ENCODE data around the gene ARHGAP15. TPM values are rescaled to one million over a fixed set of nuclear protein-coding genes. Genes with fewer than 3 reads are reported as not detected.

ARHGAP15 gene
- total RNA-seq, 2 experiments from 2014 or later, result 71.3 to 72.8 TPM

- no peaks in the 10 kb centered on the region for H3K27me3 Mint-ChIP-seq
- peak overlapping the region; percentile 65 for H3K27ac Mint-ChIP-seq
- intact Hi-C loops (cut with micrococcal nuclease), result no loop called here
- no peak for TF ChIP-seq CTCF (IDR thresholded peaks at IDR 0.05)
- POLR2A ChIA-PET, result no interaction called here
- no peaks in the 10 kb centered on the region for H3K9me3 Mint-ChIP-seq
- peaks cover 30% of the 10 kb centered on the region for H3K36me3 Mint-ChIP-seq (ENCODE audit: low read depth)
- DNase-seq (no peak), ATAC-seq (no peak)
- CTCF ChIA-PET, result interaction anchor here (0.7 to 10.6 kb wide), 10 partner anchors 13 to 307 kb away, joined by 3 to 169 read pairs (median 6); no protein-coding TSS in a partner anchor
- no peak overlapping the region for H3K4me3 Mint-ChIP-seq
- peaks cover 79% of the 10 kb centered on the region for H3K4me1 Mint-ChIP-seq (ENCODE audit: low read depth)
Observed at GRCh38 chr2:143157001-143157400, 27.8 kb downstream of the ARHGAP15 start.

- CTCF ChIA-PET, result interaction anchor here (0.7 to 10.6 kb wide), 9 partner anchors 13 to 307 kb away, joined by 3 to 169 read pairs (median 6); no protein-coding TSS in a partner anchor
- H3K4me3 Mint-ChIP-seq, result no peak overlapping the region
- POLR2A ChIA-PET, result no interaction called here
- H3K36me3 Mint-ChIP-seq (ENCODE audit: low read depth), result peaks cover 27% of the 10 kb centered on the region
- peak overlapping the region; percentile 65 for H3K27ac Mint-ChIP-seq
- ATAC-seq, result no peak
- intact Hi-C loops (cut with micrococcal nuclease), result no loop called here
- DNase-seq, result no peak
- peaks cover 78% of the 10 kb centered on the region for H3K4me1 Mint-ChIP-seq (ENCODE audit: low read depth)
- H3K9me3 Mint-ChIP-seq, result no peaks in the 10 kb centered on the region
- TF ChIP-seq CTCF (IDR thresholded peaks at IDR 0.05), result no peak
- no peaks in the 10 kb centered on the region for H3K27me3 Mint-ChIP-seq
Observed at GRCh38 chr2:143157418-143157817, 28.2 kb downstream of the ARHGAP15 start.

GRCh38 chr2:143158098-143158497 is 28.9 kb downstream of the ARHGAP15 start:
- Mint-ChIP-seq H3K4me3 (peak overlapping the region; percentile 2), H3K4me1 (ENCODE audit: low read depth) (peaks cover 75% of the 10 kb centered on the region), H3K36me3 (ENCODE audit: low read depth) (peaks cover 30% of the 10 kb centered on the region), H3K27ac (peak overlapping the region; percentile 75), H3K9me3 (no peaks in the 10 kb centered on the region), H3K27me3 (no peaks in the 10 kb centered on the region)
- POLR2A ChIA-PET, result no interaction called here
- CTCF ChIA-PET, result interaction anchor here (1.4 to 10.6 kb wide), 6 partner anchors 14 to 101 kb away, joined by 3 to 169 read pairs (median 12); no protein-coding TSS in a partner anchor
- ATAC-seq (no peak), DNase-seq (no peak)
- TF ChIP-seq CTCF (IDR thresholded peaks at IDR 0.05), result no peak
- intact Hi-C loops (cut with micrococcal nuclease), result no loop called here

GRCh38 chr2:143158551-143159485 is 29.6 kb downstream of the ARHGAP15 start:
- DNase-seq, result no peak
- peaks cover 79% of the 10 kb centered on the region for H3K4me1 Mint-ChIP-seq (ENCODE audit: low read depth)
- no peaks in the 10 kb centered on the region for H3K9me3 Mint-ChIP-seq
- no peak for TF ChIP-seq CTCF (IDR thresholded peaks at IDR 0.05)
- CTCF ChIA-PET, result interaction anchor here (1.3 to 10.6 kb wide), 9 partner anchors 15 to 124 kb away, joined by 3 to 169 read pairs (median 8); no protein-coding TSS in a partner anchor
- peak overlapping the region; percentile 75 for H3K27ac Mint-ChIP-seq
- H3K4me3 Mint-ChIP-seq, result peak overlapping the region; percentile 5
- no peak for ATAC-seq
- no peaks in the 10 kb centered on the region for H3K27me3 Mint-ChIP-seq
- POLR2A ChIA-PET, result no interaction called here
- intact Hi-C loops (cut with micrococcal nuclease), result no loop called here
- H3K36me3 Mint-ChIP-seq (ENCODE audit: low read depth), result peaks cover 35% of the 10 kb centered on the region

GRCh38 chr2:143159486-143159840 is 30.2 kb downstream of the ARHGAP15 start:
- H3K27me3 Mint-ChIP-seq, result no peaks in the 10 kb centered on the region
- no peak for ATAC-seq
- H3K4me1 Mint-ChIP-seq (ENCODE audit: low read depth), result peaks cover 79% of the 10 kb centered on the region
- H3K36me3 Mint-ChIP-seq (ENCODE audit: low read depth), result peaks cover 34% of the 10 kb centered on the region
- CTCF ChIA-PET, result interaction anchor here (1.1 to 10.6 kb wide), 8 partner anchors 10 to 125 kb away, joined by 3 to 169 read pairs (median 4); no protein-coding TSS in a partner anchor
- TF ChIP-seq CTCF (IDR thresholded peaks at IDR 0.05), result no peak
- no peaks in the 10 kb centered on the region for H3K9me3 Mint-ChIP-seq
- DNase-seq, result no peak
- intact Hi-C loops (cut with micrococcal nuclease), result no loop called here
- H3K27ac Mint-ChIP-seq, result peak overlapping the region; percentile 42
- no peak overlapping the region for H3K4me3 Mint-ChIP-seq
- POLR2A ChIA-PET, result interaction anchor here (1.0 kb wide), 1 partner anchor 28 kb away, joined by 4 read pairs; no protein-coding TSS in a partner anchor
